ENCODE measurements around the gene YKT6. TPM values are rescaled to one million over a fixed set of nuclear protein-coding genes. Genes with fewer than 3 reads are reported as not detected.

Gene YKT6
- total and polyA plus RNA-seq, 2 donors (not counting 3 experiments of a cell fraction or from before 2014, with no cell fraction given) = 117 to 120 TPM

GRCh38 chr7:44217852-44218402, 17.1 kb downstream of the YKT6 start:
- POLR2A ChIA-PET = no interaction called here
- dilution Hi-C loops (cut with MboI; ENCODE audit: extremely low pct_ligation_motif_present, low sequenced_read_pairs) = no loop called here
- DNase-seq (ENCODE audit: low read depth, low spot score) = no peak
- intact Hi-C loops (cut with micrococcal nuclease) = no loop called here
- no peaks in the 10 kb centered on the region for H4K20me1 ChIP-seq (replicated peaks; ENCODE audit: control insufficient read depth, extremely low read depth, insufficient read depth, low read length)
- H2AFZ ChIP-seq (ENCODE audit: low read depth, low read length) = no peak overlapping the region
- no peak overlapping the region for H3K4me2 ChIP-seq (ENCODE audit: insufficient read depth, low read length)
- BruUV-seq (replicated peaks) = no TSS peak
- H3K36me3 ChIP-seq (ENCODE audit: control insufficient read depth in 2 of 2, extremely low read depth in 1 of 2, insufficient read depth in 2 of 2, low read length in 2 of 2) = peaks cover 0 to 7% of the 10 kb centered on the region in 2 experiments
- H3K4me3 ChIP-seq (replicated peaks in 1 of 3; ENCODE audit: insufficient read depth in 1 of 3, low read depth in 1 of 3, low read length in 3 of 3) = no peak overlapping the region
- TF ChIP-seq POLR2A (IDR thresholded peaks at IDR 0.05; ENCODE audit: low read depth, low read length) (no peak), EZH2 (IDR thresholded peaks at IDR 0.05; ENCODE audit: borderline replicate concordance, low read depth, low read length, severe bottlenecking) (no peak), POLR2AphosphoS5 (IDR thresholded peaks at IDR 0.05; ENCODE audit: insufficient read depth, low read depth, low read length) (no peak), MAX (IDR thresholded peaks at IDR 0.05; ENCODE audit: insufficient read depth, insufficient read length) (no peak), JUN (IDR thresholded peaks at IDR 0.05; ENCODE audit: borderline replicate concordance, insufficient read depth, insufficient read length, low read depth) (no peak), MYC (IDR thresholded peaks at IDR 0.05; ENCODE audit: low read depth, low read length) (no peak), FOS (IDR thresholded peaks at IDR 0.05; ENCODE audit: borderline replicate concordance, insufficient read depth, low read length) (no peak), GATA2 (IDR thresholded peaks at IDR 0.05; ENCODE audit: insufficient read depth, insufficient read length, low read depth, low read length) (no peak), CTCF (IDR thresholded peaks at IDR 0.05; ENCODE audit: extremely low read depth in 1 of 2, insufficient read depth in 1 of 2, low read depth in 1 of 2, low read length in 2 of 2) (no peak)
- H3K27ac ChIP-seq (ENCODE audit: insufficient read depth, low read depth, low read length) = no peak overlapping the region
- H3K9me1 ChIP-seq (replicated peaks; ENCODE audit: control insufficient read depth, extremely low read depth, insufficient read depth, low read length) = no peaks in the 10 kb centered on the region
- no peaks in the 10 kb centered on the region for H3K4me1 ChIP-seq (ENCODE audit: control insufficient read depth, extremely low read depth, insufficient read depth, low read length)
- no peak for FAIRE-seq
- H3K79me2 ChIP-seq (ENCODE audit: control insufficient read depth, insufficient read depth, low read length) = no peaks in the 10 kb centered on the region
- H3K27me3 ChIP-seq (ENCODE audit: control insufficient read depth in 2 of 2, insufficient read depth in 2 of 2, low read length in 2 of 2) = no peaks in the 10 kb centered on the region
- CTCF ChIA-PET = interaction anchor here (0.5 to 1.8 kb wide), 6 partner anchors 12 to 348 kb away, joined by 3 to 8 read pairs (median 3); no protein-coding TSS in a partner anchor
- no peaks in the 10 kb centered on the region for H3K9me3 ChIP-seq (replicated peaks; ENCODE audit: control insufficient read depth, insufficient read depth, low read length)
- no peak overlapping the region for H3K9ac ChIP-seq (replicated peaks; ENCODE audit: extremely low read depth, insufficient read depth, low read length)

All from endothelial cell of umbilical vein (primary cell).